ENCODE measurements around the gene ARPP19.
"Not testable (repeated sequence)": the region's sequence is repeated elsewhere in the genome, so short reads cannot be mapped to it uniquely, and the experiment has no call there.

The ARPP19 gene
- total RNA-seq: 183 to 184 reads per million in 2 donors

GRCh38 chr15:52568601-52569585 lies at the start of gene ARPP19:
Gene ARPP19, minus strand, starts transcription at chr15:52569030. Its CDS starts 138 bp downstream, at chr15:52568892.
- DNase-seq: peak; percentile 58 to 94 (median 74)

GRCh38 chr15:52617026-52617425 lies 48.2 kb upstream of the ARPP19 start:
- DNase-seq: no peak

- DNase-seq: no peak
Measured at GRCh38 chr15:52615302-52615701, 46.5 kb upstream of the ARPP19 start.

GRCh38 chr15:52609593-52609992 lies 40.8 kb upstream of the ARPP19 start:
- DNase-seq: no peak

- no peak for DNase-seq
Measured at GRCh38 chr15:52584414-52584813, 15.6 kb upstream of the ARPP19 start.

- DNase-seq: no peak
Measured at GRCh38 chr15:52579852-52580251, 11.0 kb upstream of the ARPP19 start.

- DNase-seq: no peak
Measured at GRCh38 chr15:52576692-52577091, 7.9 kb upstream of the ARPP19 start.

GRCh38 chr15:52575573-52575972 lies 6.7 kb upstream of the ARPP19 start:
- not testable (repeated sequence) for DNase-seq

GRCh38 chr15:52575072-52575471 lies 6.2 kb upstream of the ARPP19 start:
- no peak for DNase-seq

GRCh38 chr15:52574623-52575022 lies 5.8 kb upstream of the ARPP19 start:
- not testable (repeated sequence) for DNase-seq

GRCh38 chr15:52567871-52568600 lies 794 bp downstream of the ARPP19 start:
- peak in 2 of 5 experiments; percentile 25 to 50 for DNase-seq

GRCh38 chr15:52566889-52567288 lies 1.9 kb downstream of the ARPP19 start:
- DNase-seq: no peak

GRCh38 chr15:52565417-52566358 lies 3.1 kb downstream of the ARPP19 start:
- peak in 1 of 5 experiments; percentile 54 for DNase-seq

- no peak for DNase-seq
Measured at GRCh38 chr15:52563501-52564060, 5.2 kb downstream of the ARPP19 start.

- peak in 2 of 5 experiments; percentile 35 to 84 for DNase-seq
Measured at GRCh38 chr15:52559575-52559974, 9.3 kb downstream of the ARPP19 start.

- DNase-seq: peak in 1 of 5 experiments; percentile 86
Measured at GRCh38 chr15:52559022-52559421, 9.8 kb downstream of the ARPP19 start.

GRCh38 chr15:52558196-52558595 lies 10.6 kb downstream of the ARPP19 start:
- peak in 3 of 5 experiments; percentile 3 to 93 (median 35) for DNase-seq

- no peak for DNase-seq
Measured at GRCh38 chr15:52557274-52557641, 11.6 kb downstream of the ARPP19 start.

- no peak for DNase-seq
Measured at GRCh38 chr15:52556524-52557273, 12.1 kb downstream of the ARPP19 start.

- DNase-seq: no peak
Measured at GRCh38 chr15:52552303-52552702, 16.5 kb downstream of the ARPP19 start.

- no peak for DNase-seq
Measured at GRCh38 chr15:52551762-52552161, 17.1 kb downstream of the ARPP19 start.
